Measurements from ENCODE around the gene LIPG. TPM values are rescaled to one million over a fixed set of nuclear protein-coding genes. Genes with fewer than 3 reads are reported as not detected.
A peak's percentile ranks its signal among the peaks of the same experiment; 100 is the strongest.
"Not testable (repeated sequence)": the region's sequence is repeated elsewhere in the genome, so short reads cannot be mapped to it uniquely, and the experiment has no call there.

LIPG gene
- total RNA-seq, 1 donor from 2014 or later: 18.2 TPM

GRCh38 chr18:49546719-49547273 lies 15.1 kb upstream of the LIPG start:
- no peak for DNase-seq

DNA sequence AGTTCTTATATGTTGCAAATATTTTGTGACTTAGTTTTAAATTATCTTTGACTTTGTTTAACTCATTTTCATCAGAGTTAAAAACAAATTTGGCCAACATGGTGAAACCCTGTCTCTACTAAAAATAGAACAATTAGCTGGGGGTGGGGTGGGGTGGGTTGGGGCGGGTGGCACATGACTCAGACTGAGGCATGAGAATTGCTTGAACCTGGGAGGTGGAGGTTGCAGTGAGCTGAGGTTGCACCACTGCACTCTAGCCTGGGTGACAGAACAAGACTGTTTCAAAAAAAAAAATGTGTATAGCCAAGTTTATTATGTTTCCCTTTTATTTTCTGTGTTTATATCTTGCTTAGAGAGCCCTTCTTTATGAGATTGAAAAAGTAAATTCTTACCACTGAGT lies 14.2 kb upstream of the LIPG start:
- DNase-seq: no peak

DNA sequence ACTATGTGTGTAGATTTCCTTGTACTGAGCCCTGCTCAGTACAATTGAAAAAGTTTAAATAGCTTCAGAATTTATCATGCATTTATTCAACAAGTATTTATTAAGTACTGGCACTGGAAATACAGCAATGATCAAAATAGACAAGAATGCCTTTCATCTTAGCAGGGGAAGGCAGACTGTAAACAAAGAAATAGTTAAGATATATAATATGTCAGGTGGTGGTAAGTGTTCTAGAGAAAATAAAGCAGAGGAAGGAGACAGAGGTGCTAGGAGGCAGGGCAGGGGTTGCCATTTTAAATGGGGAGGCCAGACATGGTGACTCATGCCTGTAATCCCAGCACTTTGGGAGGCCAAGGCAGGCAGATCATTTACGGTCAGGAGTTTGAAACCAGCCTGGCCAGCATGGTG lies 13.6 kb upstream of the LIPG start:
- no peak for DNase-seq

- DNase-seq: no peak
Measured at GRCh38 chr18:49550621-49551339, 11.1 kb upstream of the LIPG start.

- no peak for DNase-seq
Measured at GRCh38 chr18:49553003-49553402, 8.9 kb upstream of the LIPG start.

GRCh38 chr18:49555641-49556040 lies 6.2 kb upstream of the LIPG start:
- no peak for DNase-seq

GRCh38 chr18:49558356-49558755 lies 3.5 kb upstream of the LIPG start:
- DNase-seq: no peak

DNA sequence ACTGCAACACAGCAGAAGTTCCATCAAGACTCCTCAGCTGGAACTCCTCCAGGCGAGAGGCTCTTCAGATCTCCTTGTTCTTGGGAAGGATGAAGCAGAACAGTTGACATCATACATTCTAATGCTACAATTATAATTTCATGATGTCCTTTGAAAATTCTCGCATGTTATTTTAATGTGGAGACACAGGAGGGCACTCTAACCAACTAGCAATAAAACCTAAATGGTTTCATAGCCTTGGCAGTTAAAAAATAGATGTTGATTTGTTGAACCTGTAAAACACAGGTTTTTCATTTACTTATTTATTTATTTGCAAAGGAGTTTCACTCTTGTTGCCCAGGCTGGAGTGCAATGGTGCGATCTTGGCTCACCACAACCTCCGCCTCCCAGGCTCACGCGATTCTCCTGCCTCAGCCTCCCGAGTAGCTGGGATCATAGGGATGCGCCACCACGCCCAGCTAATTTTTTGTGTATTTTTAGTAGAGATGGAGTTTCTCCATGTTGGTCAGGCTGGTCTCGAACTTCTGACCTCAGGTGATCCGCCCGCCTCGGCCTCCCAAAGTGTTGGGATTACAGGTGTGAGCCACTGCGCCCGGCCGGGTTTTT lies 2.4 kb upstream of the LIPG start:
- DNase-seq: not testable (repeated sequence)

- no peak for DNase-seq
Measured at GRCh38 chr18:49560277-49560623, 1.6 kb upstream of the LIPG start.

GRCh38 chr18:49560624-49561288 lies 1.1 kb upstream of the LIPG start:
- DNase-seq: no peak

DNA sequence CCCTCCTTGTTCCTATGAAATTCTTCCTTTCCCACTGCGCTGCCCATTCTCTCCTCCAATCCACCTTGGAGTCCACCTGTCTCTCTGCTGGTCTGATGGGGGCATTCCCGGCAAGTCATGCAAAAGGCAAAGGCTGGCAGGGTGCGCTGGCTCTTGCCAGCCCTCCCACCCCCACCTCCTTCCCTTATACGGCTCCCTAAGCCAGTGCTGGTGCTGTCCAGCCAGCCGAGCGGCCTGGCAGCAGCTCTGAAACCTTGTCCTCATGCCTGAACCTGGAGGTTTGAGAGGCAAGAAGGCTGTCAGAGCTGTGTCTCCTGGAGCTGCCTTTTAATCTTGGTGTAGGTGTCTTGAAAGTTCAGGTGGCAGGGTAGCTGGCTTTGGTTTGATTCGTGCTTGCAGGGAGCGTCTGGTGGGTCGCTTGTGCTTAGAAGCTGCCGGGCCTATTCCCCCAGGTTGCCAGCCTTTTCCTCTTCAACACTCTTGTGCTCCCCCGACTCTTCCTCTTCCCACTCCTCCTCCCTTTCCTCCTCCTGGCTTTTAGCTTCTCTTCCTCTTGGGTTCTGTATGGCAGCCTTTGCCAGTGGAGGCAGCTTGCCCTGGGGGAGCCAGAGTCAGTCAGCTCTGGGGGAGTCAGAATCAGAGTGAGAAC lies 748 bp downstream of the LIPG start:
- DNase-seq: no peak

DNA sequence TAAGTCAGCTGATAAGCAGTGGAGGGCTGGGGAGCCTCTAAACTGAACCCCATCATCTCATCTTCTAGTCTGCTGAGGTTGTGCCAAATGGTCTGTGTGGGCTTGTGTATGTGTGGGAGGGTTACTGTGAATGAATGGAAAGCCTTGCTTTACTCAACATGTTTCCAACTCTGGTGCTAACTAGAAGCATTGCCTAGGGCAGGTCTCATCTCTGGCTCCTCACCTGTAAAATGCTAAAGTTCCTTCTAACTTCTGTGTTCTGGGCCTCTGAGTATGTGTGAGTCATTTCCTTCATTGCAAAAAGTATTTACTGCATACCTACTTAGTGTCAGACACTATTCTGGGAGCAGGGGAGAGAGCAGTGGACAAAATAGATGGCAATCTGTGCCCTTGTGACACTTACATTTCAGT lies 1.3 kb downstream of the LIPG start:
- DNase-seq: no peak

DNA sequence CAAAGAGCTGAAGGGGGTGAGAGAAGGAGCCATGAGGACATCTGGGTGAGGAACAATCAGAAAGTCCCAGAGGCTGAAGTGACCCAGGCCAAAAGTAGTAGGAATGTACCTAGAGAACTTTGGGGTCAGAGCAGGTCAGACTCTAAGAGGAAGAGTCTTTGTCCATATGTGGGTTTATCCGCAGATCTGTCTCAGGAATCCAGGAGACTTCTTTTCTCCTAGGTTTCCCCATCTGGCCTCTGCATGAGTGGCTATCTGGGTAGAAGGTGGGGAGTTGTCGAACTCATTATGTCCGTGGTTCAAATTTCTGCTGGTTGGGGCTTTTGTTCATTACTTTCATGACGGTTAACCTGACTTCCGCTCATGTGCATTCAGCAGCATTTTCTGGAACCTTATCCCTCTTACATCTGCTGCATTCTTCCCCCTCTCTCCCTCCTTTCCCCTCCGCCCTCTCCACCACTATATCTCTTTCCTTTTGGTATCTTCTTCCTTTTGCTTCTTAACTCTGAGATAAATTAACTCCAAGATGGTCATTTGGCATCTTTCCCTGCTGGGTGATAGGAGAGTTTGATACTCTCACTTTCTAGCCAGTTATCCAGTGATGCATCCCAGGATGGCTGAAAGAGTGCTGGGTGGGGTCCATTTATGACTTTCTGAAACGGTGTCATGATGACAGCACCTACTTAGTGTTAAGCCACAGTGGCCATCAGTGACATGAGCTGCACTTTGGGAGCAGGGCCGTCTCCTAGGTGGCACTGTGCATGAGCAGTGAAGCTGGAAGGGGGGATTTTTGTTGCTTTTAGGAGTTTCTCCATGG lies 2.1 kb downstream of the LIPG start:
- no peak for DNase-seq

DNA sequence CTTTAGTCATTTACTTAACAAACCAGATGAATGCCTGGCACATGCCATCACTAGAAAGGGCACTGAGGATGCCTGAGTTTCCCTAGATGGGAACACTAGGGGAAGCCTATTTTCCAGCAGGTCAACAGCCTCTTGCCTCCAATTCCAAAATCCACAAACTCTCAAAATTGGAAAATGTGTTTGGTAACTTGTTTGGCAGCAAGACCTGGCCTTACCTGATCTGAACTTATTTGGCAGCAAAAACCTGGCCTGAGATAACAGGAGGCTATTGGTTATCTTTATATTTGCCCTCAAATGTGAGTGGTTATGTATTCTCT lies 2.6 kb downstream of the LIPG start:
- DNase-seq: no peak

DNA sequence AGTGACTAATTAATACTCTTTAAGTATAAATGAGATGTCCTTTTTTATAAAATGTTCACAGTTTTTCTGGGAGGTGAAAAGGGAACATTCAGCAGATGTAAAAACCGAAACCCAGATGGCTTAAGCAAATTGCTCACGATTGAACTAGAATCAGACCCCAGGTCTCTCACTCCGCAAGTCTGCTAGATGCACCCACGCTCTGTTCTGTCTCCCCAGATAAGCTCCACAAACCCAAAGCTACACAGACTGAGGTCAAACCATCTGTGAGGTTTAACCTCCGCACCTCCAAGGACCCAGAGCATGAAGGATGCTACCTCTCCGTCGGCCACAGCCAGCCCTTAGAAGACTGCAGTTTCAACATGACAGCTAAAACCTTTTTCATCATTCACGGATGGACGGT lies 3.2 kb downstream of the LIPG start:
- DNase-seq: no peak

DNA sequence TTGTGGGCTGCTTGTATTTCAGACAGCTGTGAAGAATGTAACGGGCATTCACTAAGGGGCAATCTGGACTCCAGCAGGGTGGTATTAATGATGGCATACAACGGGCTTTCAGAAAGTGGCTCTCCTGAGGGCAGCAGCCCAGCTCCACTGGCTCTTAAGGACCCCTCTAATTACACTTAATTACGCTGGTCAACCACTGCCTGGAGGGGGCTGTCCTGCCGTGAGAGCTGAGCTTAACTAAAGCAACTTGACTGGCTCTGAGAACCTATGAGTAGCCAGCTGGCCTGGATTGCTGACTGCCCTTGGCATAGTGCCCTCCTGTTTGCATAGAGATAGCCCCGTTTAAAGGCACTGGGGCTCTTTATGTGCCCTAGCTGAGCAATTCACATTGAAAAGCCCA lies 3.8 kb downstream of the LIPG start:
- DNase-seq: peak; percentile 42

- no peak for DNase-seq
Measured at GRCh38 chr18:49566217-49566770, 4.4 kb downstream of the LIPG start.

DNA sequence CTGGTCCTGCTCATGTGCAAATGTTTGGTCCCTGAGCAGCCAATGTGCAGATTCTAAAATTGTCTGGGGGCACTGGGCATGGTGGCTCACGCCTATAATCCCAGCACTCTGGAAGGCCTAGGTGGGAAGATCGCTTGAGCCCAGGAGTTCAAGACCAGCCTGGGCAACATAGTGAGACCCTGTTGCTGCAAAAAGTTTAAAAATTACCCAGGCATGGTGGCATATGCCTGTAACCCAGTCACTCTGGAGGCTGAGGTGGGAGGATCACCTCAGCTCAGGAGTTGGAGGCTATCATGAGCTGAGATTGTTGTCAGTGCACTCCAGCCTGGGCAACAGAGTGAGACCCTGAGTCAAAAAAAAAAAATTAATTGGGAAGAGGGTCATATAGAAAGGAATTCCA lies 5.1 kb downstream of the LIPG start:
- DNase-seq: no peak

DNA sequence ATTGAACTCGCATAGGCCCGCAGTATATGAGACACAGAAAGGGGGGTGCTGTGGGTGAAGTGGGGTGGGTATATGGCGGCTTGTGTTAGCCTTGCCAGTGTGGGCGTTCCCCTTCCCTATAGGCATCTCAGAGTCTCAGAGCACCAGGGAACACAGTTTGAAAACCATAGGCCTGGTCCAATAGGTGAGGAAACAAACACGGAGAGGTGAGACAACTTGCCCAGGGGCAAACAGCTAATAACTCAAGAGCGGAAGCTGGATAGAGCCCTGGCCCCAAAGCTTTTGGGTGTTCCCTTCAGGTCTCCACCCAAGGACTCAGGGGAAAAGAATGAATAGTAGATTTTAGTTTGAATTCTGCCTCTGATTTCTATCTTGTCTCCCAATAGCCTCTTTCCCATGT lies 7.9 kb downstream of the LIPG start:
- DNase-seq: no peak

DNA sequence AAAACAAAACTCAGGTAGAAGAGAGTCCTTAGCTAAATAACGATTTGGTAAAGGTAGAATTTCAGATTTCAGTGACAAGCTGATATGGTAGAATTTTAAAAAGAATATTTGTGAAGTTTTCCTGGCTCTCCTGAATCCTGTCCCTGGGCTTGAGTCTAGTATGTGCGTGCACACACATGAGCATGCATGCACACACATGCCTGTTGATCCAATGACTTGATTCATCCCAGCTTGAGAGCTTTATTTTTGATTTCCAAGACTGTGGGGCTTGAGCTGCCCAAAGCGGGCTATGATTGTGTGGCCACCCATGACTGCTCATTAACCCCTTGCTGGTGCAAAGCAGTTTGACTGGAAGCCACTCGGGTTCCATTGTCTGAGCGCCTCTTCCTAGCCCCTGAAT lies 9.0 kb downstream of the LIPG start:
- no peak for DNase-seq

- DNase-seq: peak; percentile 8
Measured at GRCh38 chr18:49572611-49573345, 10.9 kb downstream of the LIPG start.

Data from occipital lobe (tissue), 2 donors.